ENCODE data around the gene FMNL3.

- TF ChIP-seq, protein P1, sequence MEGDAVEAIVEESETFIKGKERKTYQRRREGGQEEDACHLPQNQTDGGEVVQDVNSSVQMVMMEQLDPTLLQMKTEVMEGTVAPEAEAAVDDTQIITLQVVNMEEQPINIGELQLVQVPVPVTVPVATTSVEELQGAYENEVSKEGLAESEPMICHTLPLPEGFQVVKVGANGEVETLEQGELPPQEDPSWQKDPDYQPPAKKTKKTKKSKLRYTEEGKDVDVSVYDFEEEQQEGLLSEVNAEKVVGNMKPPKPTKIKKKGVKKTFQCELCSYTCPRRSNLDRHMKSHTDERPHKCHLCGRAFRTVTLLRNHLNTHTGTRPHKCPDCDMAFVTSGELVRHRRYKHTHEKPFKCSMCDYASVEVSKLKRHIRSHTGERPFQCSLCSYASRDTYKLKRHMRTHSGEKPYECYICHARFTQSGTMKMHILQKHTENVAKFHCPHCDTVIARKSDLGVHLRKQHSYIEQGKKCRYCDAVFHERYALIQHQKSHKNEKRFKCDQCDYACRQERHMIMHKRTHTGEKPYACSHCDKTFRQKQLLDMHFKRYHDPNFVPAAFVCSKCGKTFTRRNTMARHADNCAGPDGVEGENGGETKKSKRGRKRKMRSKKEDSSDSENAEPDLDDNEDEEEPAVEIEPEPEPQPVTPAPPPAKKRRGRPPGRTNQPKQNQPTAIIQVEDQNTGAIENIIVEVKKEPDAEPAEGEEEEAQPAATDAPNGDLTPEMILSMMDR (IDR thresholded peaks at IDR 0.05; ENCODE audit: poor library complexity, severe bottlenecking) = no peak
- TF ChIP-seq POLR2AphosphoS5 (IDR thresholded peaks at IDR 0.05) = no peak
- TF ChIP-seq, protein P2, sequence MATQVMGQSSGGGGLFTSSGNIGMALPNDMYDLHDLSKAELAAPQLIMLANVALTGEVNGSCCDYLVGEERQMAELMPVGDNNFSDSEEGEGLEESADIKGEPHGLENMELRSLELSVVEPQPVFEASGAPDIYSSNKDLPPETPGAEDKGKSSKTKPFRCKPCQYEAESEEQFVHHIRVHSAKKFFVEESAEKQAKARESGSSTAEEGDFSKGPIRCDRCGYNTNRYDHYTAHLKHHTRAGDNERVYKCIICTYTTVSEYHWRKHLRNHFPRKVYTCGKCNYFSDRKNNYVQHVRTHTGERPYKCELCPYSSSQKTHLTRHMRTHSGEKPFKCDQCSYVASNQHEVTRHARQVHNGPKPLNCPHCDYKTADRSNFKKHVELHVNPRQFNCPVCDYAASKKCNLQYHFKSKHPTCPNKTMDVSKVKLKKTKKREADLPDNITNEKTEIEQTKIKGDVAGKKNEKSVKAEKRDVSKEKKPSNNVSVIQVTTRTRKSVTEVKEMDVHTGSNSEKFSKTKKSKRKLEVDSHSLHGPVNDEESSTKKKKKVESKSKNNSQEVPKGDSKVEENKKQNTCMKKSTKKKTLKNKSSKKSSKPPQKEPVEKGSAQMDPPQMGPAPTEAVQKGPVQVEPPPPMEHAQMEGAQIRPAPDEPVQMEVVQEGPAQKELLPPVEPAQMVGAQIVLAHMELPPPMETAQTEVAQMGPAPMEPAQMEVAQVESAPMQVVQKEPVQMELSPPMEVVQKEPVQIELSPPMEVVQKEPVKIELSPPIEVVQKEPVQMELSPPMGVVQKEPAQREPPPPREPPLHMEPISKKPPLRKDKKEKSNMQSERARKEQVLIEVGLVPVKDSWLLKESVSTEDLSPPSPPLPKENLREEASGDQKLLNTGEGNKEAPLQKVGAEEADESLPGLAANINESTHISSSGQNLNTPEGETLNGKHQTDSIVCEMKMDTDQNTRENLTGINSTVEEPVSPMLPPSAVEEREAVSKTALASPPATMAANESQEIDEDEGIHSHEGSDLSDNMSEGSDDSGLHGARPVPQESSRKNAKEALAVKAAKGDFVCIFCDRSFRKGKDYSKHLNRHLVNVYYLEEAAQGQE (IDR thresholded peaks at IDR 0.05; ENCODE audit: borderline replicate concordance) = no peak
- no peak for TF ChIP-seq EZH2 (IDR thresholded peaks at IDR 0.05; ENCODE audit: borderline replicate concordance, insufficient read depth, low read length, poor library complexity, severe bottlenecking)
Observed at GRCh38 chr12:49587174-49587908, 119.9 kb downstream of the FMNL3 start.
